Parietal lobe (tissue), 1 donor: ENCODE results near the gene DSTYK. TPM values are rescaled to one million over a fixed set of nuclear protein-coding genes. Genes with fewer than 3 reads are reported as not detected.

Source experiments
- total RNA-seq: library from RNA; depleted of rRNA; stranded (reverse); fragments of >200 nt; gene quantifications from one replicate; pipeline ENCODE4 v1.2.3, GENCODE V29; 2014

DSTYK gene
- total RNA-seq = 22.5 TPM

GRCh38 chr1:205211169-205211838, at the start of gene DSTYK:
DSTYK (minus strand) TSS chr1:205211702; CDS start chr1:205211535, 167 bp downstream.

GRCh38 chr1:205227584-205228013, 16.1 kb upstream of the DSTYK start, which contains the start of gene TMCC2:
TMCC2 (plus strand) TSS chr1:205227946; CDS start chr1:205228565, 619 bp downstream.

GRCh38 chr1:205121660-205122488, 89.6 kb downstream of the DSTYK start, which contains the start of gene RBBP5:
RBBP5 (minus strand) TSS chr1:205121978; CDS start chr1:205121873, 105 bp downstream.

Other genes with a start within 250 kb of the DSTYK start
- gene CNTN2, start 168.5 kb downstream of the DSTYK start, total RNA-seq = 48.2 TPM
- gene TMEM81, start 127.2 kb downstream of the DSTYK start, total RNA-seq = 4.4 TPM
- gene RBBP5, start 89.7 kb downstream of the DSTYK start, total RNA-seq = 21.6 TPM
- 46.3 TPM for gene TMCC2, start 16.2 kb upstream of the DSTYK start, total RNA-seq
- gene NUAK2, start 110.0 kb upstream of the DSTYK start, total RNA-seq = 1.9 TPM
- gene KLHDC8A, start 145.2 kb upstream of the DSTYK start, total RNA-seq = 41.0 TPM
- gene LEMD1, start 210.4 kb upstream of the DSTYK start, total RNA-seq = 11.0 TPM
- gene BLACAT1, start 244.3 kb upstream of the DSTYK start, total RNA-seq = 4.7 TPM